ENCODE data around the gene AGAP1.

DNA sequence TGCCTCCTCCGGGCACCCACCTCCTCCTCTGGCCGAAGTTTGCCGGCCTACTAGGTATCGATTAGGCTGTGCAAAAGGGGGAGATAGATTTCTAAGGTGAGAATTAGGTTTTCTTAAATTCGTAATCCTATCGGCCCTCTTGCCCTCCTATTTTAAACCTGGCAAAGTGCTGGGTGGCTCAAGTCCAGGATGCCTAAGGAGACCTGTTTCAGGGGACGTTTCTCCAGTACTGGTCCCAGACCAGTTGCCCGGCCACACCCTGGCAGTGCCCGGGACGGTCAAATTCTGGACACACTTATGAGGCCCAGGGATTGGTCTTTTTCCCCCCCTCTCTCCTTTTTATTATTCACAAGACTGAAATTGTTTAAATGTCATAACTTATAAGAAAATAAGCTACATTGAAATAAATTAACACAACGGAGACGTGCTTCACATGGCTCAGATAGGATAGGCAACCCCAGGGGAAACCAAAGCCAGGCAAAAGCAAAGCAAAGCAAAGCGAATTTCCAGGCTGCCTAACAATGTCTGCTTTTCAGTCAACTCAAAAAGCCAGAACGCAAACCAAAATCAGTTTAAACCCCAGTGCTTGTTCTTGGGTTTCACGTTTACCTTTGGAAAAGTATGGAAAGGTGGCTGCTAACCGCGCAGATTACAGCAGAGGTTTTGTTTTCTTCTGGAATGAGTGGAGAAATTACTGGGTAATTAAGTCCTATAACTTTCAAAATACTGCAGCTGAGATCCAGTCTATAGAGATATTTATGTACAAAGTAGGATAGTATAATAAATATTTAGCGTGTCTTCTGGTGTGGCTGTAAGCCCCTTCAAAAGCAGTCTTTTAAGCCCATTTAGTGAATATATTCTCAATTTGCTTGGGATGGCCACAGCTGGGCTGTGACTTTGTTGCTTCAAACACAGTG lies 671.3 kb downstream of the AGAP1 start:
- TF ChIP-seq, protein P1, sequence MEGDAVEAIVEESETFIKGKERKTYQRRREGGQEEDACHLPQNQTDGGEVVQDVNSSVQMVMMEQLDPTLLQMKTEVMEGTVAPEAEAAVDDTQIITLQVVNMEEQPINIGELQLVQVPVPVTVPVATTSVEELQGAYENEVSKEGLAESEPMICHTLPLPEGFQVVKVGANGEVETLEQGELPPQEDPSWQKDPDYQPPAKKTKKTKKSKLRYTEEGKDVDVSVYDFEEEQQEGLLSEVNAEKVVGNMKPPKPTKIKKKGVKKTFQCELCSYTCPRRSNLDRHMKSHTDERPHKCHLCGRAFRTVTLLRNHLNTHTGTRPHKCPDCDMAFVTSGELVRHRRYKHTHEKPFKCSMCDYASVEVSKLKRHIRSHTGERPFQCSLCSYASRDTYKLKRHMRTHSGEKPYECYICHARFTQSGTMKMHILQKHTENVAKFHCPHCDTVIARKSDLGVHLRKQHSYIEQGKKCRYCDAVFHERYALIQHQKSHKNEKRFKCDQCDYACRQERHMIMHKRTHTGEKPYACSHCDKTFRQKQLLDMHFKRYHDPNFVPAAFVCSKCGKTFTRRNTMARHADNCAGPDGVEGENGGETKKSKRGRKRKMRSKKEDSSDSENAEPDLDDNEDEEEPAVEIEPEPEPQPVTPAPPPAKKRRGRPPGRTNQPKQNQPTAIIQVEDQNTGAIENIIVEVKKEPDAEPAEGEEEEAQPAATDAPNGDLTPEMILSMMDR (IDR thresholded peaks at IDR 0.05) = no peak
- no peak for TF ChIP-seq POLR2A (IDR thresholded peaks at IDR 0.05)

Measured in uterus (tissue), 2 donors.